Caco-2 (cell line): ENCODE data around the gene KLC4. TPM values are rescaled to one million over a fixed set of nuclear protein-coding genes. Genes with fewer than 3 reads are reported as not detected.

ENCODE experiments used
- BruUV-seq: library from RNA; stranded (reverse); fragments of 400-500 nt; replicated peaks from 2 replicates; lab custom pipeline; 2021; lab: Mats Ljungman, UMichigan
- CTCF ChIA-PET: fragments of 300-600 bp; sonication (Branson Sonifier 250); formaldehyde crosslinking; loops from one replicate; lab custom pipeline; 2022; ENCODE audit warnings: antibody characterized with exemption; lab: Charles Lee
- POLR2A ChIA-PET: fragments of 300-600 bp; sonication (Branson Sonifier 250); formaldehyde crosslinking; loops from one replicate; lab custom pipeline; 2022; ENCODE audit warnings: antibody characterized with exemption; lab: Charles Lee
- DNase-seq, 2 experiments: peaks; one replicate each; pipeline versions ENCODE4 v3.0.0 to v3.0.0-alpha.2; 2020 to 2022
- H3K27me3 ChIP-seq: replicated peaks from 2 replicates; pipeline ENCODE4 v1.6.0; 2011; ENCODE audit warnings: low read length; ENCODE audit not compliant: control insufficient read depth, insufficient read depth
- H3K36me3 ChIP-seq: 2 replicates; pipeline ENCODE4 v1.5.1; 2011; ENCODE audit warnings: low read length; ENCODE audit not compliant: control insufficient read depth, insufficient read depth
- H3K4me1 ChIP-seq: fragments of 250-450 bp; sonication (Bioruptor Pico); 2 replicates; pipeline ENCODE4 v1.5.1; 2020; ENCODE audit warnings: mild to moderate bottlenecking
- H3K4me3 ChIP-seq: 2 replicates; pipeline ENCODE4 v1.5.1; 2011; ENCODE audit warnings: low read depth, mild to moderate bottlenecking, control low read depth, low read length
- H3K9me3 ChIP-seq: fragments of 250-450 bp; sonication (Bioruptor Pico); 2 replicates; pipeline ENCODE4 v1.5.1; 2020; ENCODE audit warnings: mild to moderate bottlenecking, moderate library complexity
- H3K27ac Mint-ChIP-seq: one replicate; pipeline ENCODE4 v1.8.0; 2022; ENCODE audit warnings: mixed read lengths; ENCODE audit not compliant: unreplicated experiment
- H3K27me3 Mint-ChIP-seq: one replicate; pipeline ENCODE4 v1.8.0; 2022; ENCODE audit warnings: mixed read lengths; ENCODE audit not compliant: insufficient read depth, unreplicated experiment
- H3K36me3 Mint-ChIP-seq: one replicate; pipeline ENCODE4 v1.8.0; 2022; ENCODE audit warnings: mild to moderate bottlenecking, mixed read lengths; ENCODE audit not compliant: insufficient read depth, unreplicated experiment
- H3K4me1 Mint-ChIP-seq: one replicate; pipeline ENCODE4 v1.8.0; 2022; ENCODE audit warnings: low read depth, mixed read lengths; ENCODE audit not compliant: unreplicated experiment
- H3K4me3 Mint-ChIP-seq: one replicate; pipeline ENCODE4 v1.8.0; 2022; ENCODE audit warnings: mild to moderate bottlenecking, moderate library complexity, mixed read lengths; ENCODE audit not compliant: unreplicated experiment
- H3K9me3 Mint-ChIP-seq: one replicate; pipeline ENCODE4 v1.8.0; 2022; ENCODE audit warnings: mixed read lengths; ENCODE audit not compliant: unreplicated experiment
- CTCF ChIP-seq, 2 experiments: fragments of 200-600 bp in 1 of 2; IDR thresholded peaks; 1 replicate in 1 of 2; 2 replicates in 1 of 2; pipeline versions ENCODE4 v1.5.1 to v1.8.0; 2011 to 2022; ENCODE audit warnings: antibody characterized with exemption in 1 of 2, control low read depth in 1 of 2, inconsistent platforms in 1 of 2, low read depth in 1 of 2, low read length in 1 of 2, mild to moderate bottlenecking in 1 of 2, moderate library complexity in 1 of 2; ENCODE audit not compliant: insufficient read depth in 1 of 2, severe bottlenecking in 1 of 2, unreplicated experiment in 1 of 2
- intact Hi-C: fragments of 100-400 bp; cut with micrococcal nuclease; formaldehyde crosslinking; loops from one replicate; pipeline ENCODE4 v1.10.0; 2022; ENCODE audit not compliant: unreplicated experiment
- total RNA-seq: library from RNA; stranded (reverse); gene quantifications from 2 replicates; pipeline ENCODE4 v1.2.3, GENCODE V29; 2022

Gene KLC4
- total RNA-seq, 1 experiment from 2014 or later, result 47.7 TPM

DNA sequence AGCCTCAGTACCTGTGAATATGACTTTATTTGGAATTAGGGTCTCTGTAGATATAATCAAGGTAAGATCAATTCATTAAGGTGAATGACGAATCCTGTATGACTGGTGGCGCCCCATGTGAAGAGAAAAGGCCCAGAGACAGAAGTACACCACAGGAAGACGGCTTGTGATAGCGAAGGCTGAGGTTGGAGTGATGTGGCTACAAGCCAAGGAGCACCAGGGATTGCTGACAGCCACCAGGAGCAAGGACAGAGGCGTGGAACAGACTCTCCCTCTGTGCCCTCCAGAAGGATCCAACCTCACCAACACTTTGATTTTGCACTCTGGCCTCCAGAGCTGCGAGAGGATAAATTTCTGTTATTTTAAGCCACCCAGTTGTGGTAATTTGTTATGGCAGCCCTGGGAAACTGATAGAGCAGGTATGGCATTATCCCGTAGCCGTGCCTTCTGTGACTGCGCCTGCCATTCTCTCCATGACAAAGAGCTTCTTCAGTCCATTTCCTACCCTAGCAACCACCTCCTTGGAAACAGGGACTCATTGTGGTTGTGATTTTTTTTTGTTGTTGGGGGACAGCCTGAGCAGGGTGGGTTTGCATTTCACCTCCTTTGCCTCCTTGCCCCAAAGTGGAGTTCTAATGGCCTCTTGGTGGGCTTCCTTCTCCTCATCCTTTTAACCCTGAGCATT is 46.2 kb downstream of the KLC4 start:
- ChIA-PET POLR2A (interaction anchor here (0.6 to 1.0 kb wide), 2 partner anchors 12 to 121 kb away, joined by 4 read pairs; partner anchors contain the start of gene PPP2R5D), CTCF (no interaction called here)
- H3K27me3 ChIP-seq, result no peaks in the 10 kb centered on the region
- H3K36me3 Mint-ChIP-seq, result peaks cover 11% of the 10 kb centered on the region
- H3K9me3 ChIP-seq, result no peaks in the 10 kb centered on the region
- intact Hi-C loops, result no loop called here
- no peak overlapping the region for H3K4me3 Mint-ChIP-seq
- no peak overlapping the region for H3K27ac Mint-ChIP-seq
- H3K4me1 Mint-ChIP-seq, result peaks cover 7% of the 10 kb centered on the region
- H3K4me3 ChIP-seq, result no peak overlapping the region
- no peak for DNase-seq
- H3K9me3 Mint-ChIP-seq, result no peaks in the 10 kb centered on the region
- H3K4me1 ChIP-seq, result no peaks in the 10 kb centered on the region; the same call in 1 of the 2 replicates
- BruUV-seq, result no TSS peak
- no peaks in the 10 kb centered on the region; the same call in 1 of the 2 replicates for H3K36me3 ChIP-seq
- no peaks in the 10 kb centered on the region for H3K27me3 Mint-ChIP-seq
- no peak for TF ChIP-seq CTCF (IDR thresholded peaks at IDR 0.05; ENCODE audit: insufficient read depth in 1 of 2, low read depth in 1 of 2, low read length in 1 of 2, severe bottlenecking in 1 of 2, unreplicated experiment in 1 of 2)

DNA sequence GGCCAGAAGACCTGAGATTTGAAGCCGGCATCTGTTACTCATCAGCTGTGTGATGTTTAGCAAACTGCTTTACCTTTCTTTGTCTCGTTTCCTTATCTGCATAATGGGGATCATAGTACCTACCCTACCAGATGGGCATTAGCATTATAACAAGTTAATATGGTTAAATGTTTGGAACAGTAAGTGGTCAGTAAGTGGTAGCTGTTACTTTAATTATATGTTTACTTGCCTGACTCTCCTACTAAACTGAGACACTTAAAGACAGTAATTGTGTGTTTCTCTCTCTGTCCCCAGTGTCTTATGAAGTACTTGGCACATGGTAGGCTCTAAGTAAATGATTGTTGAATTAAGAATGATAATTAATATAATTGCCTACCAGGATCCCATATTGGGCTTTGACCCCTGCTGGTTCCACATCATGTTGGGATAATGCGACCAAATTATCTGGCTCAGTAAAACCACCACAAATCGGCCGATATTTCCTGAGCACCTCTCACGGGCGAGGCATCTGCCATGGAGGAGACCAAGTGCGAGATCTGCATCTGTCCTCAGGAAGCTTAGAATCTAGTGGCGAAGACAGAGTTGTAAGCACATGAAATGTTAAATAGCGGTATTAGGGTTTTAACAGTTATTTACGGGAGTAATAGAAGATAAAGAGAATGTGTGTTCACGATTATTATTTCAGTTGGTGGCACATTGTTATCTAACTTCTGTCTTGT is 48.1 kb downstream of the KLC4 start:
- Mint-ChIP-seq H3K27me3 (no peaks in the 10 kb centered on the region), H3K36me3 (peaks cover 11% of the 10 kb centered on the region), H3K4me3 (no peak overlapping the region), H3K9me3 (no peaks in the 10 kb centered on the region), H3K4me1 (peaks cover 12% of the 10 kb centered on the region), H3K27ac (no peak overlapping the region)
- no peak for DNase-seq
- Histone ChIP-seq H3K9me3 (no peaks in the 10 kb centered on the region), H3K4me1 (no peaks in the 10 kb centered on the region; the same call in 1 of the 2 replicates), H3K36me3 (no peaks in the 10 kb centered on the region; the same call in 1 of the 2 replicates), H3K27me3 (no peaks in the 10 kb centered on the region), H3K4me3 (no peak overlapping the region)
- BruUV-seq, result no TSS peak
- TF ChIP-seq CTCF (IDR thresholded peaks at IDR 0.05; ENCODE audit: insufficient read depth in 1 of 2, low read depth in 1 of 2, low read length in 1 of 2, severe bottlenecking in 1 of 2, unreplicated experiment in 1 of 2), result no peak
- intact Hi-C loops, result no loop called here
- CTCF ChIA-PET, result no interaction called here
- POLR2A ChIA-PET, result no interaction called here

DNA sequence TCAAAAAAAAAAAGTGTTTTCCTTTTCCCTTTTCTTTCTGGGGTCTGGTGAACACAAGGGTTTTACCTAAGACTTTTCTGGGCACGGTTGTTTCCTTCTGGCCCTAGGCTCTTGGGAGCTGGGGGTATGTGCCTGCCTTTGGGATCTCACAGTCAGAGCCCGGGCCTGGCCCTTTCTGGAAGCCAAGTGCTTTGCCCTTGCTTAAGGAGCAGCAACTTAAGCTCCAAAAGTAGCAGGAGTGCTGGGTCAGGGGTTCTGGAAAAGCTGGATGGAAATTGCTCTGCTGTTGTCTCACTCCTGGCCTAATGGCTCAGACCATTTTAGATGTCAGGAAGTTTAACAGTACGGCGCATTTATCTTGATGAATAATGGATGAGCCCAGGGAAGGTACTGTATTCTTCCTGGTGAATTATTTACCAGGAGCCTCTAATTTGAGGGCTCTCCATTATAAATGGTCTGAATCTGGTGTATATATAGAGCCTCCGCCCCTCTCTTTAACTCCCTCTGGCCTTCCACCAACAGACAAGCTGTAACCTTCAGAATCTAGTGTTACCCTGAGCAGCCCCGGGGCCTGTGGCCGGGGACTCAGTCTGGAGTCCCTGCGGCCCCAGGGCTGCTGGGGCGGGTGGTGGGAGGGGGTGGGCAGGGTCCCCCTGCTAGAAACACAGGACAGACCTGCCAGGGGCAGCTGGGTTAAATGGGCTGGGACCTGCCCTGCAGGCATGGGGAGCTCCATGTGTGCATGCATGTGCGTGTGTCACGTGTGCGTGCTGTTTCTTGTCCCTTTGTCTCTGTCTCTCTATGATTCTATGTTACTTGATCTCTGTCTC is 54.2 kb downstream of the KLC4 start:
- no peaks in the 10 kb centered on the region for H3K27me3 ChIP-seq
- no peak overlapping the region for H3K4me3 ChIP-seq
- intact Hi-C loops, result no loop called here
- TF ChIP-seq CTCF (IDR thresholded peaks at IDR 0.05; ENCODE audit: insufficient read depth in 1 of 2, low read depth in 1 of 2, low read length in 1 of 2, severe bottlenecking in 1 of 2, unreplicated experiment in 1 of 2), result no peak
- Mint-ChIP-seq H3K9me3 (no peaks in the 10 kb centered on the region), H3K27ac (peak overlapping the region; percentile 69), H3K4me1 (peaks cover 20% of the 10 kb centered on the region), H3K27me3 (no peaks in the 10 kb centered on the region), H3K4me3 (peak overlapping the region; percentile 0), H3K36me3 (peaks cover 6% of the 10 kb centered on the region)
- H3K4me1 ChIP-seq, result peaks cover 14% of the 10 kb centered on the region
- H3K9me3 ChIP-seq, result no peaks in the 10 kb centered on the region
- BruUV-seq, result no TSS peak
- no peak for DNase-seq
- ChIA-PET POLR2A (interaction anchor here (0.5 kb wide), 2 partner anchors 18 to 542 kb away, joined by 4 to 8 read pairs; no protein-coding TSS in a partner anchor), CTCF (no interaction called here)
- H3K36me3 ChIP-seq, result no peaks in the 10 kb centered on the region
